Stimulated activated CD8-positive, alpha-beta memory T cell treated with anti-CD3 and anti-CD28 coated beads, Interleukin-4, amount 100 ng/mL, for 24 hours (primary cell): ENCODE results near the gene SGIP1.
"Not testable (repeated sequence)": the region's sequence is repeated elsewhere in the genome, so short reads cannot be mapped to it uniquely, and the experiment has no call there.

Experiments
- DNase-seq: peaks from one replicate; pipeline ENCODE4 v3.0.0-alpha.2; 2020; ENCODE audit warnings: low read depth

Gene SGIP1

GRCh38 chr1:66682106-66682505, 148.2 kb downstream of the SGIP1 start:
- DNase-seq, result no peak

- DNase-seq, result no peak
These were observed 150.4 kb downstream of the SGIP1 start for GRCh38 chr1:66684353-66684752.

- no peak for DNase-seq
These were observed 151.3 kb downstream of the SGIP1 start for GRCh38 chr1:66685265-66685664.

- DNase-seq, result no peak
These were observed 151.7 kb downstream of the SGIP1 start for GRCh38 chr1:66685670-66686069.

- DNase-seq, result no peak
These were observed 152.5 kb downstream of the SGIP1 start for GRCh38 chr1:66686406-66686805.

GRCh38 chr1:66687358-66687757, 153.4 kb downstream of the SGIP1 start:
- DNase-seq, result no peak

GRCh38 chr1:66690666-66691381, 156.9 kb downstream of the SGIP1 start:
- no peak for DNase-seq

GRCh38 chr1:66692681-66693080, 158.7 kb downstream of the SGIP1 start:
- DNase-seq, result no peak

- DNase-seq, result no peak
These were observed 159.9 kb downstream of the SGIP1 start for GRCh38 chr1:66693856-66694255.

- DNase-seq, result no peak
These were observed 161.2 kb downstream of the SGIP1 start for GRCh38 chr1:66695116-66695515.

- no peak for DNase-seq
These were observed 162.8 kb downstream of the SGIP1 start for GRCh38 chr1:66696771-66697170.

- DNase-seq, result no peak
These were observed 165.3 kb downstream of the SGIP1 start for GRCh38 chr1:66699213-66699612.

- DNase-seq, result no peak
These were observed 170.4 kb downstream of the SGIP1 start for GRCh38 chr1:66704177-66704875.

GRCh38 chr1:66705110-66705509, 171.2 kb downstream of the SGIP1 start:
- no peak for DNase-seq

- no peak for DNase-seq
These were observed 177.5 kb downstream of the SGIP1 start for GRCh38 chr1:66711420-66711819.

GRCh38 chr1:66712839-66713238, 178.9 kb downstream of the SGIP1 start:
- no peak for DNase-seq

GRCh38 chr1:66723985-66724384, 190.0 kb downstream of the SGIP1 start:
- DNase-seq, result no peak

- no peak for DNase-seq
These were observed 192.1 kb downstream of the SGIP1 start for GRCh38 chr1:66725885-66726665.

- no peak for DNase-seq
These were observed 194.1 kb downstream of the SGIP1 start for GRCh38 chr1:66728021-66728420.

- DNase-seq, result not testable (repeated sequence)
These were observed 194.8 kb downstream of the SGIP1 start for GRCh38 chr1:66728716-66729115.

- DNase-seq, result no peak
These were observed 195.2 kb downstream of the SGIP1 start for GRCh38 chr1:66729119-66729518.

GRCh38 chr1:66729523-66729922, 195.6 kb downstream of the SGIP1 start:
- DNase-seq, result no peak

- DNase-seq, result no peak
These were observed 196.5 kb downstream of the SGIP1 start for GRCh38 chr1:66730462-66730861.
